ENCODE data around the gene NUMA1.

The NUMA1 gene

DNA sequence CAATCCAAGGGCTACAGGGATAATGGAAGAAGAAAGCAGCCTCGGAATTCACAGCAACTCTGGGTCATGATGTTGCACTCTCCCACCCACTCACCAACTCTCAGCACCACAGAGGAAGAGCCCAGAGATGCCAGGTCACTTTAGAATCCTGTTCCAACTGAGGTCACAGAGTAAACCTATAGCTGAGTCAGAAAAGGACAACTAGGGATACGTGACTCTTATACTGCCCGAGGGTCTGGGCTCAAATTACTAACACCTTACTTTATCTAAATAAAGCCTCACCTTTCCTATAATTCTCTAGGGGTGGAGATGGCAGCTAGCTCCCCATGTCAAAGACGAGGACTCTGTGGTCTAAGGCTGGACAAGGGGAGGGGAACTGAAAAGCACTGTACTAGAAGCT lies 57.0 kb downstream of the NUMA1 start:
- no peak for DNase-seq (ENCODE audit: low read depth)

DNA sequence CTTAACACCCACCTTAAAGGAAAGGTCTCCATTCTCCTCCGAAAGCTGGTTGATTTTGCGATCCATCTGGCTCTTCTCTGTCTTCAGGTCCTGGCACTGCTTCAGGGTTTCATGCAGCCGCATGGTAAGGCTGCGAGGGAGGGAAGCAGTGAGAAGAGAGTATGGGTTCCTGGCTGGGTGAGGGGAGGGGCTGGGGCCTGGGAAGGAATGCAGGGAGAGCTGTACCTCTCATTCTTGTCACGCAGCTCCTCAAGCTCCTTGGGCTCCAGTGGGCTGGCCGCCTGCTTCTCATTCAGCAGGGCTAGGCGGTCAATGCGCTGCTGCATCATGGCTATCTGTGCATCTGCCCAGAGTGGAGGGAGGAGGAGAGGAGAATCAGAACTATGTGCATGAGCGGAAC lies 62.2 kb downstream of the NUMA1 start:
- DNase-seq (ENCODE audit: low read depth) = no peak

DNA sequence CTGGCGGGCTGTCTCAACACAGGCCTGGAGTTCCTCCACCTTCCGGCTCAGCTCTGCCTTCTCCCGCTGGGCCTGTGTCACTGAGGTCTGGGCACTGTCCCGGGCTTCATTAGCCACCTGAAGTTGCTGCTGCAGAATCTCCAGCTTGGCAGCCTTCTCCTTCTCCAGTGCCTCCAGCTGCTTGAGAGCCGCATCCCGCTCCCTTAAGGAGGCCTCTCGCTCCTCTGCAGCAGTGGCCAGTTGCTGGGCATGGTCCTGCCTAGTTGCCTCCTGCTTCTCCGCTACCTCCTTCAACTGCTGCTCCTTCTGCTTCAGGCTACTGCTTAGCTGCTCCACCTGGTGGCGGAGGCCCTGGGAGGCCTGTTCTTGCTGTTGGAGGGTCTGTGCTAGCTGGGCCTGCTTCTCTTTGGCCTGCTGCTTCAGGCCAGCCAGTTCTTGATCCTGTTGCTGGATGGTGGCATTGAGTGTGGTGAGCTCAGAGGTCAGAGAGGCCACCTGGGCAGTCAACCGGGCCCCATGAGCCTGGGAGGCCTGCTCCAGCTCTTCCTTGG lies 64.8 kb downstream of the NUMA1 start:
- DNase-seq (ENCODE audit: low read depth) = no peak

DNA sequence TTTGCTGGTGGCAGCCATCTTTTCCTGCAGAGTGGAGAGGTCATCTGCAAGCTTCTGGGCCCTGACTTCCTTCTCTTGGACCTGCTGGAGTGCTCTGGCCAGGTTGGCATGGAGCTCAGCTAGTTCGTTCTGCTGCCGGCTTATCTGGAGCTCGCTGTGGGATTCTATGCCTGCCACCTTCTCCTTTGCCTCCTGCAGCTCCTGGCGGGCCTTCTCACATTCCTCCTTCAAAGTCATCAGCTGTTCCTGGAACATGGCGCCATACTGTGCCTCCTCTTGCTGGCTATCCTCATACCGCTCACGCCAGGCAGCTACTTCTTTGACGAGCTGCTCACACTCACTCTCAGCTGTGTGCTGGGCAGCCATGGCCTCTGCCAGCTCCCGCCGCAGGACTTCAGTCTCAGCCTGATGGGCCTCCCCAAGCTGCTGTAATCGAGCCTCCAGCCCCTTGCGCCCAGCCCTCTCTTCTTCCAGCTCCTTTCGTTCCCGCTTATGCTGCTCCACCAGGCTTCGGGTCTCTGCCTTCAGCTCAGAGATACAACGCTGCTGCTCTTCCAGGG lies 65.5 kb downstream of the NUMA1 start:
- no peak for DNase-seq (ENCODE audit: low read depth)

DNA sequence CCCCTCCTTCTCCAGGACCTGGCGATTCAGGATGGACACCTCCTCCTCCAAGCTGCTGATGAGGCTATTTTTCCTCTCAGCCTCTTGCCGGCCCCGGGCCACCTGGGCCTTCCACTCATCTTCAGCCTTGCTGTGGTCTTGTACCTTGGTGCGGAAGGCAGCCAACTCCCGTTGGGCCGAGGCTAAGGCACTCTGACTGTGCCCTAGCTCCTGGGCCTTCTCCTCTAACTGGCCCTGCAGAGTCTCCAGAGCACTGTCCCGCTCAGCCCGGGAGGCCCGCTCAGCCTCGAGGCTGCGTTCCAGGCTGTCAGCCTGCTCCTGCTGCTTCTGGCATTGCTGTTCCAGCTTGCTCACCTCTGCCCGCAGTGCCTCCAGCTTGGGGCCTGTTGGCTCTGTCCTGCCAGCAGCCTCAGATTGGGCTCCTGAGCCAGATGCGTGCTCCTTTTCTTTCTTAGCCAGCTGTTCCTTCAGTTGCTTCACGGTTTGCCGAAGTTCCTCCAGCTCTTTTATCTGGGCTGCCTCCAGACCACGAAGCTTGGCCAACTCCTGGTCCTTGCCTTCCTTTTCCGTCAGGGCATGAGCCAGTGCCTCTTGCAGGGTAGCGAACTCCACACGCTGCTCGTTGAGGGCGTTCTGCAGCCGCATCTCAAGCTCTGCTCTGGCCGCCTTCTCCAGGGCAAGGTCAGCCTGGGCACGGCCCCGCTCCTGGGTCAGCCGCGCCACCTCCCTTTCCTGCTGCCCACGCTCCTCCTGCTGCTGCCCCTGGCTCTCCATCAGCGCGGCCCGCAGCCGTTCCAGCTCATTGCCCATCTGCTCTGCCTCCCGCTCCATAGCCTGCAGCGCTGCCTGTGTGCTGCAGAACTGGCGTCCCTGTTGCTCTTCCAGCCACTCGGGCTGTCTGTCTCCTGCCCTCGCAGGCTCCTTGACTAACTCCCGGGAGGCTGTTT lies 66.3 kb downstream of the NUMA1 start:
- no peak for DNase-seq (ENCODE audit: low read depth)

DNA sequence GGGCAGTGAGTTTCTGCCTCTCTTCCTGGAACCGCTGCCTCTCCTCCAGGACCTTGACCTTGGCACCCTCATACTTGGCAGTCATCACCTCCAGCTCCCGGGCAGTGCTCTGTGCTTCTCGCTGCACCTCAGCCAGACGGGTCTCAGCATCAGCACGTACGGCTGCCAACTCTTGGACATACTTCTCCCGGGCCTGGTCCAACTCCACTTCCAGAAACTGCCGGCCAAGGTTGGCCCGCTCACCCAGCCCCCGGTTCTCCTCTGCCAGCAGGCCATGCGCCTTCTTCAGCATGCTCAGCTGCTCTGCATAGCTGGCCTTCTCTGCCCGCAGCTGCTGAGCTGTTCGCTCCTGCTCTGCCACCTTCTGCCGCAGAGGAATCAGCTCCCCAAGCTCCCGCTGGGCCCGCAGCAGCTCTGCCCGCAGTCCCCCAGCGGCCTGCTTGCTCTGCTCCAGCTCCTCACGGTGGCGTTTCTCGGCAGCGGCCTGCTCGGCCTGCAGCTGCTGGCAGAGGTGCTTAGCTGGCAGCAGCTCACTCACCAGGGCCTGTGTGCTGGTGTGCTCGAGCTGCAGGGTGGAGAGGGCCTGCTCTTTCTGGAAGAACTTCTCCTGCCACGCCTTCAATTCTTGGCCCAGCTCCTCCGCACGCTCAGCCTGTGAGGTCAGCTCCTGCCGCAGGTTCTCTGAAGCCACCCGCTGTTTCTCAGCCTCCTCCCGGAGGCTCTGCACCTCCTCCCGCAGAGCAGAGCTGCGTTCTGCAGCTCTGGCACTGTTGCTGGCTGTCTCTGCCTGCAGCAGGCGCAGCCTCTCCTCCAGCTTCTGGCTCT lies 67.2 kb downstream of the NUMA1 start:
- DNase-seq (ENCODE audit: low read depth) = no peak

DNA sequence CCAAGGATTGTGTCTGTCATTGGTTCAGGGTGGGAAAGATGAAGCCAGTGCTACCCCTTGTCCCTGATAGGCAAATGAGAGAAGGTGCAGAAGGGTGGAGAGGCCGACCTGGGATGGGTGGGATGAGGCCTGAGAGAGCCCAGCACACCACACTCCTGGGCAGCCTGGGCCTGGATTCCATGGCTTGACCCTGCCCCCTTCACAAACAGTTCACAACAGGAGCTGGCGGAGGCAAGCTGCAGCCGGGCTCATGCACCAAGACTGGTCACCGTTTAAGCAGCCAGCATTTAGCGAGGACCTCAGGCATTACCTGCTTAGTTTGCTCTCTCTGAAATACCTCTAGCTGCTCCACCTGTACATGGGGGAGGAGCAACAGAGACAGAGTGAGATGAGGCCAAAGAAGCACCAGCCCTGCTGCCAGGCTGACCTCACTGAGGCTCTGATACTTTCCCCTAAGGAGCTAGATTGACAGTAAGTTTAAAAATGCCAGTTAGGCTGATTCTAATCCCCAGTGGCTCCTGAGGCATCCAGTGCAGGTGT lies 68.2 kb downstream of the NUMA1 start:
- DNase-seq (ENCODE audit: low read depth) = no peak

DNA sequence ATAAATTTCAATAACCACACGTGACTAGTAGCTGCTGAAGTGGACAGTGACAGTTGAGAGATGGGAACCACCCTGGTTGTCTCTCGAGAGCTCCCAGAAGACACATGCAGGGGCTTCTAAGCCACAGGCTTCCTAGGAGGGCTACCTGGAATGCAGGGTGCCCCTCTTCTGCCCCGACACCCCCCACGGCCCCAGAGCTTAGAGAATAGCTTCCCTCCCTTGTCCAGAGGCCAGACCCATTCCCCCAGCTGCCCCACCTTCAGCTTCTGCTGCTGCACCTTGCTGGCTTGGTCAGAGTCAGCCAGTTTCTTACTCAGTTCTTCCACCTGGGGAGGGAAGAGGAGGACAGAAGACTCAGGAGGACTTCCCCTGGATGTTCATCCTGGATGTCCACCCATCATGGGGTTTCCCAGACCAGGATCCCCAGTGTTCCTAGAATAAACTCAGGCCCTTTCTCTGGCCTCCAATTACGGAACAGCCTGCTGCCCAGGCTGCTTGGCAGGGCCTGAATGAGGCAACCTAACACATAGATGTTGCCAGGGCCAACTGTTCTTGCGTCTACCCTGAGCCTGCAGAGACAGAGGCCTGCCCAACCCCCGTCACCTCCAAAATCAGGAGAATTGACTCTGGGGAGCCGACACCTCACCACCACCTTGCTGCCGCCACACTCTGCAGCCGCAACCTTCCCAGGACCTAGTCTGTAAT lies 69.7 kb downstream of the NUMA1 start:
- DNase-seq (ENCODE audit: low read depth) = no peak

DNA sequence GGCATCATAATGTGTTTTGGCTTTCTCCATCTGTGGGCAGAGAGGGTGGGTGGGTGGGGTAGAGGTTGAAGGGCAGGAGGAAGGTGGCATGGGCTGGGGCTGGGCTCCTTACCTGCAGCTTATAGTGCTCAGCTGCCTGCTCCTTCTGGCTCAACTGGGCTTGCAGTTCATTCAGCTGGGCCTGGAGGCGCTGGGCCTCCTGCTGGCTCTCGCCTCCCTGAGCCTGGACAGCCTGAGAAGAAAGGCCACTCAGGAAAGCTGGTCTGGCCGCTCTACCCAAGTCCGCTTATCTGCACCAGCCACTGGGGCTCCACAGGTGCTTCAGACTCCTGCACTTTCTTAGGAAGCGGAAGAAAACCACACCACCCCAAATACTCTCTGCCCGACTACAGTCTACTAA lies 71.2 kb downstream of the NUMA1 start:
- DNase-seq (ENCODE audit: low read depth) = no peak

DNA sequence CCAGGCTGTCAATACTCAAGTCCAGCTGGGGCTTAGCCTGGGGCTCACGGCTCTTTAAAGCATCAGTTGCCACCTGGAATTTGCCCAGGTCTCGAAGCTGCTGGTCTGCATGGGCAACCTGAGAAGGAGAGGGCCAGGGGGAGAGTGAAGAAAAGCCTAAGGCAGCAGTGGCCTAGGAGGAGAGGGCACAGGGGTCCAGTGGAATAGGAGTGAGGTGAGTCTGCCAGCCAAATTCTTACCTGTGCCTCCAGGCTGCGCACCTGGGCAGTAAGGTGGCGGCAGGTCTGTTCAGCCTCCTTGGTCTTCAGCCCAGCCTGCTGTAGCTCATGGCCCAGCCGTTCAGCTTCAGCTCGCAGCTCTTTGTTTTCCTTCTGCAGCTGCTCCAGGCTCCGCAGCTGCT lies 71.6 kb downstream of the NUMA1 start:
- no peak for DNase-seq (ENCODE audit: low read depth)

DNA sequence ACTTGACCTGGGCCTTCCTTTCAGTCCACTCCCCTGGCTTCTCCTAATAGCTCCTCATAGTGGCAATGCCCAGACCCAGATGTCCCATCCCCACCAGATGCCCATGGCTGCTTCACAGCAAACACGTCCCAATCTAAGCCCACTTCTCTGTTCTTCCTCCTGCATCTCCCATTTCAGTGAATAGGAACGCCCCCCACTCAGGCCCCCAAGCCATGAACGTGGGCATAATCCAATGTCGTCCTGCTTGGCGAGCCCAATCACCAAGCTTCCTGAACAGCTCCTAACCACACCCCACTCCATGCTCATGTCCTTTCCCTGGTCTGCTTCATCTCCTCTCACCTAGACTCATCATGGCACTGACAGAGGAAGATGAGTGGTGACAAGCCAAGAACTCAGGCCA lies 72.8 kb downstream of the NUMA1 start:
- DNase-seq (ENCODE audit: low read depth) = no peak

DNA sequence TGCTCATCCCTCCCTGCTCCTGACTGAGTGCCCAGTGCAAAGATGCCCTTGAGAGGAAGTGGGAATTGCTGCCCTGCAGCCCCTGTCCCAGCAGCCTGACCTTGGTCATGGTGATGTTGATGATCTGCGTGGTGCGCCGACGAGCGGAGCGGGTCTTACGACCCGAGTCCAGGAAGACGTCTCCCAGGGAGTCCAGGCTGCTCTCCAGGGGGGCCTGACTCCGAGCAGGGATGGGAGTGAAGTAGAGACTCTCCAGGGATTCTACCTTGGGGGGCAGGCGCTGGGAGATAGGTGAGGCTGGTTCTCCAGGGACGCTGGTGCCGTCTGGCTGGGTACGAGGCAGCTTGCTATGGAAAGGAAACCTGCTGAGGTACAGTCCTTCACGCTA lies 73.3 kb downstream of the NUMA1 start:
- no peak for DNase-seq (ENCODE audit: low read depth)

DNA sequence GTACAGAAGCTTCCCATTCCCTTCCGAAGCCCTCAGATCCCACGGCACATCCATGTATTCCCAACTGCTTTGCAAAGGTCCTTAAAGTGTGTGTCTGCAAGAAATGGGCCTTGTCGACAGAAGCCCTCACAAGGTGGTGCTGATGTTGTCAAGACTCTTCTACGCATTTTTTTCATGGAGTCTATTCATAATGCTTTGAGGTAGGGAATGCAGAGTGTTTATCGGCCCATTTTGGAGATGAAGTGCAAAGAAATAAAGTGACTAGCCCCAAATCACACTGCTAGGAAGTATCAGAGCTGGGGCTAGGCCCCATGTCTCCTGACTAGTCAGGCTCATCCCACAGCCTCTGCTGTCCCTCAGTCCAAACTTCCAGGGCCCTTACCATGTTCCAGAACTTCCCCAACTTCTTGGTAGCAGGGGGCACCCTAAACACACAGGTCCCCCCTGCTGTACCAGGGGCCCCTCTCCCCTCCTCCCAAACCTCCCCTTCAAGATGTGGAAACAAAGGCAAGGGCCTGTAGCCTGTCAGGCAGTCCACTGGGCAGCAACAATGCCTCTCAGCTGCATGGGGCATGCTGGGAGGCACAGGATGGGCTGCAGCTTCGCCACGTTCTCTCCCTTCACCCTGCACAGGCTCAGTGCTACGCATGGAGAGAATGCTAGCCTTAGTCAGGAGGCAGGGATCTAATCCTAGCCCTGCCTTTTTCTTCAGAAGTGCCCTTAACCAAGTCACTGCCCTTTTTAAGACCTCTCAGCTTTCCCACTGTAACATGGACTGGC lies 73.8 kb downstream of the NUMA1 start:
- DNase-seq (ENCODE audit: low read depth) = no peak

DNA sequence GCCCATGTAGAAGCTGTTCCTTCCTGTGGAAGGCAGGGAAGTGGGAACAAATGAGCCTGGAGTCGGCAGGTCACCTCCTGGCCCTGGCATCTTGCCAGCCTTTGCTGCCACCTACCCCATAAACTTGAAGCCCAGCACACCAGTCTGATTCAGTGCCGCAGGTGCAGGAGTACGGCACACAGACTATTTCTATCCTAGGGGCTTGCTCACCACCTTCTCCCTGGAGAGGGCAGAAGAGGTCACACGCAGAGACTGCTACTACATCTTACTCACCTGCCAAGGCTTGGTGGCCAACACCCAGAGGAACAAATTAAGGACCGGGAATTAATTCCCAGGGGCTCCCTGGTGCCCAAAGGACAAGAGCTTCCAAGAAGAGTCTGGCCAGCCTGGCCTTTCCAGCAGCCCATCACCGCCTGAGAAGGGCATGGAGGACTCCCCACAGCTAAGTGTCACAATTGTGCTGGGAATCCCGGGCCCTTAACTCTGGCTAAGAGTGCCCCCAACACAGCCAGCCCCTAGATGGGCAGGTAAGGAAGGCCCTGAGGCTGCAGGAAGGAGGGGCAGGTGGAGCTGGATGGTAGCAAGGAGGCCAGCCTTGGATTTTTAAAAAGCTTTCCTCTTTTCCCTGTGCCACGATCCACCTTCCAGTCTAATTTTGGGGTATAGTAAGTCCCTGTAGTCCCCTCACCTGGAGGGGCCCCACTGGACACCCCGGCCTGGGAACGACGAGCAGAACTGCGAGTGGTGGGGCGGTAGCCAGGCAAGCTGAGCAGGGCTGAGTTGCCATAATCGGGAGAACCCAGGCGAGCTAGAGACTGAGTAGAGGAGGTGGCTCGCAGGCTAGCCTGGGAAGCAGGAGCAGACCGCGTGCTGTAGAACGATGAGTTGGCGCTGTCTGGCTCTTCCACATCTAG lies 74.7 kb downstream of the NUMA1 start:
- DNase-seq (ENCODE audit: low read depth) = no peak

DNA sequence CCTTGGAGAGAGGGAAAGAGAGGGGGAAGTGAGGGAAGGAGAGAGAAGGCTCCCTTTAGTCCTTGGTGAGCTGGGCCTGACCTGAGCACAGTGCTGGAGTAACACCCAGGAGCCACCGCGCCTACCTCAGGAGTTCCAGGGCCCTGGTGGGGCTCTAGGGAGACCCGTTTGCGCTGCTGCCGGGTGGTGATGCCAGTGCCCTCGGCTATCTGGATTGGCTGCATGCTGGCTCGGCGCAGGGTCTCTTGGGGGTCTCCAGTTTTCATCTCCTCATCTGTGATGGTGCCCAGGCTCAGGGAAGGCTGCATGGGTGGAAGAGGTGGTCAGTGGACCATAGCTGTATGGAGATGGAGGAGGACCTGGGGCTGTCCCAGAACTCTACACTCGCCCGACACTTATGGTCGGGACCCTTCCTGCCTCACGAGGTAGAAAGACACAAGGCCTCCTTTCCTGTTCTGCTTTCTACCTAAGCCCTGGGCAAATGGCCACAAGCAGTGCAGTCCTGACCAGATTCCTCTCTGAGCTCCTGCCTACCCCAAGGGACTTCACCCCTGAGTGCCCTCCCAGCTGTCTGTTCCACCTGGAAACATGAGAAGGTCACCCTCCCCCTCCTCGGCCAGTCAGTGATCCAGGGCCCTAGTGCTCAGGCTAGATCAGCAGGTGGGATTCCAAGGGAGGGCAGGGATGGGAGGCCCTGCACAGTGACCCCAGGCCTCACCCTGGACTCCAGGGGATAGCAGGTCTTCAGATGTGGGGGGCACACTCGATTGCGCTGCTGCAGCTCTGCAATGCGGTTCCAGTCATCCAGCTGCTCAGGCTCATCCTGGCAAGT lies 75.6 kb downstream of the NUMA1 start:
- no peak for DNase-seq (ENCODE audit: low read depth)

DNA sequence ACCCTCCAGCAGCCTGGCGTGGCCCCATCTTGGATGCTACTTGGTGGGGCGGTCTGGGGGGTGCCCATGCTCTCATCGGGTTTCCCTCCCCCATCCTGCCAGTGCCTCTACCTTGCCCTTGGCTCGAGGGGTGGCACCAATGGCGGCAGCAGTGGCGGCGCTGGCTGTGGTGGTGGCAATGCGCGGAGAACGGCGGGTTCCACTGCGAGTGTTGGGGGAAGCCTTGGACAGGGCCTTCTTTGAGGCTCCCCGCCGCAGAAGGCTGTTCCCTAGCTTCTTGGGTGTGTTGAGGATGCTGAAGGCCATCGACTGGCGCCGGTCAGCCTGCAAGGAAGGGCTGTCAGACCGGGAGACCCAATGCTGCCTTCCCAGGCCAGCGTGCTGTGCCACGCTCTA lies 76.6 kb downstream of the NUMA1 start:
- DNase-seq (ENCODE audit: low read depth) = no peak

DNA sequence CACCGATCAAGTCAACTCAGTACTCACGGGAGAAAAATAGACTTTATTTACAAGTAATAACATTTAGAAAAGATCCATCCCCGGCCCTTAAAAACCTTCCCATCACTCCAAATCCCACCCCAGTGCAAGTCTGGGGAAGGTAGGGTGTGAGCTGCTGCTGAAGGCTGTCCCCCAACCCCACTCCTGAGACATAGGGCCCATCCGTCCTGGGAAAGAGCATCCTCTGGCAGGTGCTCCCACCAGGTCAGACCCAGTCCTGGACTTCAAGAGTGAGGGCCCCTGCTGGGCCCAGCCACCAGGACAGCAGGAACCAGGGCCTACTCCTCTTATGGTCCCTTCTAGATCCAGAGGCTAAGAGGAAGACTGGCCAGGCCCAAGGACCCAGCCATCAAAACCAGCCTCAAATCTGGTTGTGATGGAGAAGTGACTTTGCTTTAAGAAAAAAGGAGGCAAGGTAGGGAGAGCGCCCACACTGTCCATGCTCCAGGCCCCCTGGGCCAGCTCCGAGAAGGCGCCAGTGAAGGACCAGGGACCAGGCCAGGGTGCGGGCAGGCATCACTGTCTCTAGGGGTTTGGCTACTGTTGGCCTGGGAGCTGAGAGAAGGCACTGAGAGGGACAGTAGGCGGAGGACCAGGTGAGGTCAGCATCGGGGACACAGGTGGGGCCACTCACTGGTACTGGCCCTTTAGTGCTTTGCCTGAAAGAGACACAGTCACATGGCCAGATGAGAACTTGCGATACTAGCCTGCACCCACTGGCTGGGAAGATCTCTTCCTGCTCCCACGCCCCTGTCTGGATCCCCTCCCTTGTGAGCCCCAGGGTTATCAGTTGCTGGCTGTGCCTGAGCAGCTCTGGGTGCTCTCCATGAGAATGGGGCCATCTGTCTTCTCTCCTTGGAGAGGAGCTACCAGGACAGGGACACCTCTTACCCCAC lies 77.2 kb downstream of the NUMA1 start:
- no peak for DNase-seq (ENCODE audit: low read depth)

All from T-helper 22 cell (primary cell).